WI38 (cell line): ENCODE measurements around the gene TMEM69.
"Not testable (repeated sequence)": the region's sequence is repeated elsewhere in the genome, so short reads cannot be mapped to it uniquely, and the experiment has no call there.

ENCODE experiments used
- H3K4me3 ChIP-seq: 2 replicates; pipeline ENCODE4 v1.5.1; 2011; ENCODE audit warnings: low read depth, mild to moderate bottlenecking, control low read depth, low read length
- CTCF ChIP-seq: IDR thresholded peaks from 2 replicates; pipeline ENCODE4 v1.5.1; 2012; ENCODE audit warnings: low read depth, mild to moderate bottlenecking, control low read depth, low read length

TMEM69 gene

GRCh38 chr1:45667321-45668111, 20.5 kb upstream of the TMEM69 start:
- no peak for TF ChIP-seq CTCF
- no peak overlapping the region for H3K4me3 ChIP-seq

- no peak for TF ChIP-seq CTCF
These were observed 19.5 kb upstream of the TMEM69 start for GRCh38 chr1:45668526-45668925.

GRCh38 chr1:45669379-45669778, 18.6 kb upstream of the TMEM69 start:
- TF ChIP-seq CTCF: no peak
- no peak overlapping the region for H3K4me3 ChIP-seq

More at GRCh38 chr1:45668526-45668925, 19.5 kb upstream of the TMEM69 start:
- no peak overlapping the region for H3K4me3 ChIP-seq

GRCh38 chr1:45669859-45670655, 17.9 kb upstream of the TMEM69 start:
- no peak for TF ChIP-seq CTCF
- H3K4me3 ChIP-seq: no peak overlapping the region

GRCh38 chr1:45673956-45674355, 14.0 kb upstream of the TMEM69 start:
- TF ChIP-seq CTCF: no peak

GRCh38 chr1:45674478-45674877, 13.5 kb upstream of the TMEM69 start:
- no peak for TF ChIP-seq CTCF
- no peak overlapping the region for H3K4me3 ChIP-seq

More at GRCh38 chr1:45673956-45674355, 14.0 kb upstream of the TMEM69 start:
- no peak overlapping the region for H3K4me3 ChIP-seq

GRCh38 chr1:45676553-45676952, 11.4 kb upstream of the TMEM69 start:
- not testable (repeated sequence) for H3K4me3 ChIP-seq
